ENCODE results near the gene LDB3. TPM values are rescaled to one million over a fixed set of nuclear protein-coding genes. Genes with fewer than 3 reads are reported as not detected.
A peak's percentile ranks its signal among the peaks of the same experiment; 100 is the strongest.

The LDB3 gene
- total RNA-seq, 1 experiment from 2014 or later: 8.3 TPM

- Histone ChIP-seq H3K9me3 (ENCODE audit: low read length) (no peaks in the 10 kb centered on the region), H4K20me1 (ENCODE audit: insufficient read depth, low read depth, low read length) (no peaks in the 10 kb centered on the region), H3K4me3 (ENCODE audit: low read length) (no peak overlapping the region), H3K9ac (ENCODE audit: low read length) (no peak overlapping the region), H3K27ac (ENCODE audit: low read length) (no peak overlapping the region), H3K9me2 (replicated peaks; ENCODE audit: insufficient read depth, low read length) (no peaks in the 10 kb centered on the region), H3K27me3 (ENCODE audit: low read length) (no peaks in the 10 kb centered on the region), H3K36me3 (ENCODE audit: insufficient read depth, low read length) (no peaks in the 10 kb centered on the region), H3K4me2 (ENCODE audit: low read depth, low read length, poor library complexity, severe bottlenecking) (no peak overlapping the region), H2AFZ (ENCODE audit: low read length) (no peak overlapping the region), H3K4me1 (ENCODE audit: low read length) (peaks cover 7% of the 10 kb centered on the region), H3K79me2 (ENCODE audit: low read length) (no peaks in the 10 kb centered on the region)
- DNase-seq: no peak
Measured at GRCh38 chr10:86706977-86707376, 38.7 kb downstream of the LDB3 start.

GRCh38 chr10:86707505-86707904, 39.2 kb downstream of the LDB3 start:
- no peaks in the 10 kb centered on the region for H3K27me3 ChIP-seq (ENCODE audit: low read length)
- H3K9me3 ChIP-seq (ENCODE audit: low read length): no peaks in the 10 kb centered on the region
- H3K9me2 ChIP-seq (replicated peaks; ENCODE audit: insufficient read depth, low read length): no peaks in the 10 kb centered on the region
- no peaks in the 10 kb centered on the region for H3K79me2 ChIP-seq (ENCODE audit: low read length)
- no peak overlapping the region for H3K4me2 ChIP-seq (ENCODE audit: low read depth, low read length, poor library complexity, severe bottlenecking)
- H3K9ac ChIP-seq (ENCODE audit: low read length): no peak overlapping the region
- no peak overlapping the region for H3K27ac ChIP-seq (ENCODE audit: low read length)
- no peaks in the 10 kb centered on the region for H3K36me3 ChIP-seq (ENCODE audit: insufficient read depth, low read length)
- no peaks in the 10 kb centered on the region for H4K20me1 ChIP-seq (ENCODE audit: insufficient read depth, low read depth, low read length)
- DNase-seq: no peak
- no peak overlapping the region for H2AFZ ChIP-seq (ENCODE audit: low read length)
- H3K4me3 ChIP-seq (ENCODE audit: low read length): no peak overlapping the region
- peaks cover 12% of the 10 kb centered on the region for H3K4me1 ChIP-seq (ENCODE audit: low read length)

GRCh38 chr10:86708068-86708782, 39.9 kb downstream of the LDB3 start:
- DNase-seq: no peak
- peaks cover 13% of the 10 kb centered on the region for H3K4me1 ChIP-seq (ENCODE audit: low read length)
- H3K9me3 ChIP-seq (ENCODE audit: low read length): no peaks in the 10 kb centered on the region
- H3K9ac ChIP-seq (ENCODE audit: low read length): no peak overlapping the region
- H3K9me2 ChIP-seq (replicated peaks; ENCODE audit: insufficient read depth, low read length): no peaks in the 10 kb centered on the region
- no peak overlapping the region for H3K4me3 ChIP-seq (ENCODE audit: low read length)
- no peak overlapping the region for H2AFZ ChIP-seq (ENCODE audit: low read length)
- no peaks in the 10 kb centered on the region for H3K79me2 ChIP-seq (ENCODE audit: low read length)
- no peaks in the 10 kb centered on the region for H4K20me1 ChIP-seq (ENCODE audit: insufficient read depth, low read depth, low read length)
- no peaks in the 10 kb centered on the region for H3K36me3 ChIP-seq (ENCODE audit: insufficient read depth, low read length)
- H3K4me2 ChIP-seq (ENCODE audit: low read depth, low read length, poor library complexity, severe bottlenecking): no peak overlapping the region
- H3K27ac ChIP-seq (ENCODE audit: low read length): no peak overlapping the region
- H3K27me3 ChIP-seq (ENCODE audit: low read length): no peaks in the 10 kb centered on the region

DNA sequence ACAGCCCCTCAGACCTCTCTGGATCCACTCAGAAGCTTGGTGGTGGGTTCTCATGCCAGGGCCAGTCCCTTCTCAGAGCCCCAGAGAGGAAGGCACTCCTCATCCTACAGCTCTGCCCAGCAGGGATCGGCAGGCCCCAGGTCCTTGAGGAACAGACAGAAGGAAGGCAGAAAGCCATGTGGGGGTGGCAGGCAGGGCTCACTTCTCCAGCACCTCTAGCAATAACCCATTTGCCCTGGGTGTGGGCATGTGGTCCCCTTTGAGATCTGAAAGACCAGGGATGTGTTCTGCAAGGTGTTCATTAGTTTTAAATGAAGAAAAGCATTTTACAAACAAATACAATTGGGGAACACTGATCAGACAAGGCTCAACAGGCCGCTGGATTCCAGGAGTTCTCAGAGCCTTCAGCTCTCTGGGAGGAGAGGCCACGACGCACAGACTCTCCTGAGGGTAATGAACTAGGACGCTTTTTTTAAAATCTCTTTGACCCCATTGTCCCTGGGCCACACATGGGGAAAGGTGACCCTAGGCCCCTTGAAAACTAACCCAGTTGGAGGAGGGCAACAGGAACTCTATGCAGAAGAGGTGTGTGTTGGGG, 40.6 kb downstream of the LDB3 start:
- no peaks in the 10 kb centered on the region for H3K9me3 ChIP-seq (ENCODE audit: low read length)
- no peak overlapping the region for H2AFZ ChIP-seq (ENCODE audit: low read length)
- H3K9me2 ChIP-seq (replicated peaks; ENCODE audit: insufficient read depth, low read length): no peaks in the 10 kb centered on the region
- H3K79me2 ChIP-seq (ENCODE audit: low read length): no peaks in the 10 kb centered on the region
- H3K9ac ChIP-seq (ENCODE audit: low read length): no peak overlapping the region
- H3K4me2 ChIP-seq (ENCODE audit: low read depth, low read length, poor library complexity, severe bottlenecking): no peak overlapping the region
- no peak overlapping the region for H3K27ac ChIP-seq (ENCODE audit: low read length)
- H3K36me3 ChIP-seq (ENCODE audit: insufficient read depth, low read length): no peaks in the 10 kb centered on the region
- peaks cover 13% of the 10 kb centered on the region for H3K4me1 ChIP-seq (ENCODE audit: low read length)
- H3K27me3 ChIP-seq (ENCODE audit: low read length): no peaks in the 10 kb centered on the region
- H3K4me3 ChIP-seq (ENCODE audit: low read length): no peak overlapping the region
- no peak for DNase-seq
- no peaks in the 10 kb centered on the region for H4K20me1 ChIP-seq (ENCODE audit: insufficient read depth, low read depth, low read length)

DNA sequence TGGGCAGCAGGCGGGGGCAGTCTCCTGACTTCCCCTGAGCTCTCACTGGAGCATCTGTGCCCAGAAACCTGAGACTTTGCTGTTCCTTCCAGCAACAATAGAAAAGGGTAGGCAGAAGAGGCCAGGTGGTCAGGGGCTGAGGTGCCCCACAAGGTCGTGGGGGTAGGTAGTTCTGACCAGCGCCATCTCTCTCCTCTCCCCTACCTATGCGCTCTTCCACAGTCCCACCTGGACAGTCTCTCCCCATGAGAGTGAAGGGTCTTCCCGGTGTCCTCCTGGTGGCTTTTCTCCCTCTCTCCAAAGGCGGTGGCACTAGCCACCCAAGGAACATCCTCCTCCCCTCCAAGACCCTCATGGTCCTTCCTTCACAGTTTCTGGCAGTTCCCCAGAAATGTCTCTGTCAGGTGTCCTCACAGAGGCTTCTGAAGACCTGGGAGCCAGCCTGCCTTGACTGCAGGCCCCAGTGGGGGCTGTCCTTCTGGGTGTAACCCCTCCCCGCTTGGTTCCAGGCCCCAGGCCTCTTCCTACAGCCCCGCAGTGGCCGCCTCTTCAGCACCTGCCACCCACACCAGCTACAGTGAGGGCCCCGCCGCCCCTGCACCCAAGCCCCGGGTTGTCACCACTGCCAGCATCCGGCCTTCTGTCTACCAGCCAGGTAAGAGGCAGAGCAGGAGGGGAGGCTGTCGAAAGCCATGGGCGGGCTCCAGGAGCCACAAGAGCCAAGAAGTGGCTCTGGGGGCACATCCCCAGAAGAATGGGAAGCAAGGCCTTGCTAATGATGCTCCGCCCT, 41.3 kb downstream of the LDB3 start:
- H3K9ac ChIP-seq (ENCODE audit: low read length): no peak overlapping the region
- H3K4me2 ChIP-seq (ENCODE audit: low read depth, low read length, poor library complexity, severe bottlenecking): no peak overlapping the region
- H3K9me2 ChIP-seq (replicated peaks; ENCODE audit: insufficient read depth, low read length): no peaks in the 10 kb centered on the region
- peaks cover 13% of the 10 kb centered on the region for H3K4me1 ChIP-seq (ENCODE audit: low read length)
- H4K20me1 ChIP-seq (ENCODE audit: insufficient read depth, low read depth, low read length): no peaks in the 10 kb centered on the region
- DNase-seq: no peak
- no peak overlapping the region for H3K27ac ChIP-seq (ENCODE audit: low read length)
- H3K79me2 ChIP-seq (ENCODE audit: low read length): no peaks in the 10 kb centered on the region
- H3K27me3 ChIP-seq (ENCODE audit: low read length): no peaks in the 10 kb centered on the region
- no peak overlapping the region for H3K4me3 ChIP-seq (ENCODE audit: low read length)
- H3K9me3 ChIP-seq (ENCODE audit: low read length): no peaks in the 10 kb centered on the region
- no peak overlapping the region for H2AFZ ChIP-seq (ENCODE audit: low read length)
- H3K36me3 ChIP-seq (ENCODE audit: insufficient read depth, low read length): no peaks in the 10 kb centered on the region

- Histone ChIP-seq H3K9me2 (replicated peaks; ENCODE audit: insufficient read depth, low read length) (no peaks in the 10 kb centered on the region), H3K9me3 (ENCODE audit: low read length) (no peaks in the 10 kb centered on the region), H4K20me1 (ENCODE audit: insufficient read depth, low read depth, low read length) (no peaks in the 10 kb centered on the region), H3K27ac (ENCODE audit: low read length) (peak overlapping the region; percentile 66), H3K27me3 (ENCODE audit: low read length) (no peaks in the 10 kb centered on the region), H3K4me3 (ENCODE audit: low read length) (peak overlapping the region; percentile 67), H3K9ac (ENCODE audit: low read length) (peak overlapping the region; percentile 77), H3K36me3 (ENCODE audit: insufficient read depth, low read length) (no peaks in the 10 kb centered on the region), H3K4me1 (ENCODE audit: low read length) (peaks cover 13% of the 10 kb centered on the region), H3K4me2 (ENCODE audit: low read depth, low read length, poor library complexity, severe bottlenecking) (peak overlapping the region; percentile 61), H2AFZ (ENCODE audit: low read length) (peak overlapping the region; percentile 75; the same call in 1 of the 2 replicates), H3K79me2 (ENCODE audit: low read length) (no peaks in the 10 kb centered on the region)
- DNase-seq: peak; percentile 87
Measured at GRCh38 chr10:86710987-86711512, 42.7 kb downstream of the LDB3 start.

DNA sequence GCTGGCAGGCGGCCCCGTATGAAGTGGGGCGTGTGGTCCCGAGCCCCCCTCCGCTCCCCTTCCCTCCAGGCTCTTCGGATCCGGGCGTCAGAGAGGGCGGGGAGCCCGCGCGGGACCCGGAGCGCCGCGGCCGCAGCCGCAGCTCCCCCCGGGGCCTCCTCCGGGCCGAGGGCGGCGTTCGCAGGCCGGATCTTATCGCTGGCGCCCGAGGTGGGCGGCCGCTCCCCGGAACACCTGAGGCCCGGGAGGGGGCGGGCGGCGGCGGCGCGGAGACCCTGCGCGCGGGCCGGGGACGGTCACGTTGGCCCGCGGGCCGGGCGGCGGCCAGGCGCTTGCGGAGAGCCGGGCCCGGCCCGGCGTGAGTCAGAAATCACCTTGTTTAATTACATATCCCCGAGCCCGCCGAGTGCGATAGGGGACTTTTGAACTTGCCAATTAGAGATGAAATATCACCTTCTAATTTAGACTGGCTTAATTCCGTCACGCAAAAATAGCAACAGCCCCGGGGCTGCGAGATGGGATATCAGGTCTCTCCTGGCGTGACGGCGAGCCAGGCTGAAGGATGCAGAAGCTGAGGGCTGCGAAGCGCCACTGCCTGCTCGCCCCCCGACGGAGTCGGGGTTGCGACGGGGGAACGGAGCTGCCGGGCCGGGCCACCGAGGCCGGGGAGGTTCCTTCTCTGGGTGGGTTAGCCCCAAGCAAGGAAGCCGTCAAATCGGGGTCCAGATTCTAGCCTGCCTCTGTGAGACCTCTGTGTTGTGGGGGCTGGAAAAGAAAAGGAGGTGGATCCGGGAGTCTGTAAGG, 43.4 kb downstream of the LDB3 start:
- Histone ChIP-seq H3K27me3 (ENCODE audit: low read length) (no peaks in the 10 kb centered on the region), H3K4me2 (ENCODE audit: low read depth, low read length, poor library complexity, severe bottlenecking) (peak overlapping the region; percentile 88), H3K4me3 (ENCODE audit: low read length) (peak overlapping the region; percentile 67), H3K9me3 (ENCODE audit: low read length) (no peaks in the 10 kb centered on the region), H2AFZ (ENCODE audit: low read length) (peak overlapping the region; percentile 75; the same call in 1 of the 2 replicates), H3K36me3 (ENCODE audit: insufficient read depth, low read length) (no peaks in the 10 kb centered on the region), H3K27ac (ENCODE audit: low read length) (peak overlapping the region; percentile 73), H3K79me2 (ENCODE audit: low read length) (no peaks in the 10 kb centered on the region), H3K4me1 (ENCODE audit: low read length) (peaks cover 13% of the 10 kb centered on the region), H3K9ac (ENCODE audit: low read length) (peak overlapping the region; percentile 77), H4K20me1 (ENCODE audit: insufficient read depth, low read depth, low read length) (no peaks in the 10 kb centered on the region), H3K9me2 (replicated peaks; ENCODE audit: insufficient read depth, low read length) (no peaks in the 10 kb centered on the region)
- peak; percentile 67 for DNase-seq
